ENCODE measurements around the gene JUNB.

DNA sequence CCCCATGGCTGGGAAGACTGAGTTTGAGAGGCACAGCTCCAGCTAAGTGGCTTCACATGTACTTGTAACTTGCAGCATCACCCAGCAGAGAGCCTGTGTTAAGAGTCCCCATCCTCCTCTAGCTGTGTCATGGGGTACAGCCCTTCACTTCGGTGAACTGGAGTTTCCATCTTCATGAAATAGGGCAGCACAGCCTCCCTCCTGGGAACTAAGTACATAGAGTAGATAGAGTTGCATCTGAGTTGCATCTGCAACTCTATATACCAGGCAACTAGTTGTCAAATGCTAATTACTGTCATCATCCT is 9.1 kb downstream of the JUNB start:
- TF ChIP-seq POLR2A (IDR thresholded peaks at IDR 0.05; ENCODE audit: control extremely low read depth in 1 of 2, low read depth in 2 of 2, low read length in 2 of 2) (no peak), SIN3A (conservative IDR thresholded peaks at IDR 0.05 in 1 of 2, IDR thresholded peaks at IDR 0.05 in 1 of 2; ENCODE audit: low read depth in 1 of 2, low read length in 2 of 2) (no peak), POLR2AphosphoS5 (IDR thresholded peaks at IDR 0.05; ENCODE audit: low read depth, low read length) (no peak), RAD21 (IDR thresholded peaks at IDR 0.05 in 1 of 2, conservative IDR thresholded peaks at IDR 0.05 in 1 of 2; ENCODE audit: low read depth in 2 of 2, low read length in 2 of 2) (no peak), YY1 (IDR thresholded peaks at IDR 0.05; ENCODE audit: low read depth, low read length) (no peak), PHF8 (conservative IDR thresholded peaks at IDR 0.05; ENCODE audit: low read depth, low read length) (no peak)
- TF ChIP-seq, protein P1, sequence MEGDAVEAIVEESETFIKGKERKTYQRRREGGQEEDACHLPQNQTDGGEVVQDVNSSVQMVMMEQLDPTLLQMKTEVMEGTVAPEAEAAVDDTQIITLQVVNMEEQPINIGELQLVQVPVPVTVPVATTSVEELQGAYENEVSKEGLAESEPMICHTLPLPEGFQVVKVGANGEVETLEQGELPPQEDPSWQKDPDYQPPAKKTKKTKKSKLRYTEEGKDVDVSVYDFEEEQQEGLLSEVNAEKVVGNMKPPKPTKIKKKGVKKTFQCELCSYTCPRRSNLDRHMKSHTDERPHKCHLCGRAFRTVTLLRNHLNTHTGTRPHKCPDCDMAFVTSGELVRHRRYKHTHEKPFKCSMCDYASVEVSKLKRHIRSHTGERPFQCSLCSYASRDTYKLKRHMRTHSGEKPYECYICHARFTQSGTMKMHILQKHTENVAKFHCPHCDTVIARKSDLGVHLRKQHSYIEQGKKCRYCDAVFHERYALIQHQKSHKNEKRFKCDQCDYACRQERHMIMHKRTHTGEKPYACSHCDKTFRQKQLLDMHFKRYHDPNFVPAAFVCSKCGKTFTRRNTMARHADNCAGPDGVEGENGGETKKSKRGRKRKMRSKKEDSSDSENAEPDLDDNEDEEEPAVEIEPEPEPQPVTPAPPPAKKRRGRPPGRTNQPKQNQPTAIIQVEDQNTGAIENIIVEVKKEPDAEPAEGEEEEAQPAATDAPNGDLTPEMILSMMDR (IDR thresholded peaks at IDR 0.05; ENCODE audit: control extremely low read depth in 1 of 3, insufficient read depth in 1 of 3, low read depth in 1 of 3, low read length in 3 of 3): no peak
